Sciatic nerve (tissue), 2 donors: ENCODE data around the gene CDH19. TPM values are rescaled to one million over a fixed set of nuclear protein-coding genes. Genes with fewer than 3 reads are reported as not detected.
"Not testable (repeated sequence)": the region's sequence is repeated elsewhere in the genome, so short reads cannot be mapped to it uniquely, and the experiment has no call there.

ENCODE experiments used
- ATAC-seq: fragments of 200-7000 bp; cut with Tn5 transposase; one replicate; pipeline ENCODE4 v1.9.1; 2020; ENCODE audit warnings: mild to moderate bottlenecking, moderate library complexity
- DNase-seq: peaks from one replicate; pipeline ENCODE4 v3.0.0-alpha.2; 2020; ENCODE audit warnings: low spot score
- intact Hi-C: fragments of 100-400 bp; cut with DNase I; formaldehyde crosslinking; loops from one replicate; pipeline ENCODE4 v1.14.2; 2022
- total RNA-seq: library from RNA; stranded (reverse); fragmentation: NEBNext Ultra II Directional; extraction: Animal tissue kit (Norgen Biotek cat#: 25700); gene quantifications from one replicate; pipeline ENCODE4 v1.2.1, GENCODE V29; 2021
- donor health status: DM: no; HTN: no; CAD: no.
- donor health status: DM: no; HTN: no; CAD: no.

The CDH19 gene
- total RNA-seq, 1 donor from 2014 or later, result 160 TPM

GRCh38 chr18:66506178-66506577 is 97.7 kb downstream of the CDH19 start:
- DNase-seq, result no peak
- ATAC-seq, result no peak
- intact Hi-C loops, result no loop called here

GRCh38 chr18:66497351-66497750 is 106.5 kb downstream of the CDH19 start:
- ATAC-seq, result no peak
- DNase-seq, result no peak
- intact Hi-C loops, result no loop called here

- ATAC-seq (no peak), DNase-seq (peak; percentile 60)
- intact Hi-C loops, result no loop called here
Measured at GRCh38 chr18:66495844-66496243, 108.0 kb downstream of the CDH19 start.

DNA sequence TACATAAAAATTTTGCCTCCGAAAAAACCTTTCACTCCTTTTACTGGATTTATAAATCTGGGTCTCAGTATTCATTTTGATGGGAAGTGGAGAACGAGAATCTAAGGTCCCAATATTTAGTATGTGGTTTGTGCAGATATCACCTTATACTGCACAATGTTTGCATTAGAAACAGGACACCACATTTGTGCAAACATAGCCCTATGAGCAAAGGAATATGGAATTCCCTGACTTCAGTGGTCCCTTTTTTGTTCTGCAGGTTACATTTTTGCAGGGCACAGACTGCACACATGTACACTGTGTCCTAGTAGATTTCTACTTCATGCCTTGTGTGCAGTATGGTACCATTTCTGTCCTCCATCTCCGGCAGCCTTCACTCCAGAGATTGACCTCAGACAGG is 130.0 kb downstream of the CDH19 start:
- DNase-seq (no peak), ATAC-seq (no peak)
- intact Hi-C loops, result no loop called here

DNA sequence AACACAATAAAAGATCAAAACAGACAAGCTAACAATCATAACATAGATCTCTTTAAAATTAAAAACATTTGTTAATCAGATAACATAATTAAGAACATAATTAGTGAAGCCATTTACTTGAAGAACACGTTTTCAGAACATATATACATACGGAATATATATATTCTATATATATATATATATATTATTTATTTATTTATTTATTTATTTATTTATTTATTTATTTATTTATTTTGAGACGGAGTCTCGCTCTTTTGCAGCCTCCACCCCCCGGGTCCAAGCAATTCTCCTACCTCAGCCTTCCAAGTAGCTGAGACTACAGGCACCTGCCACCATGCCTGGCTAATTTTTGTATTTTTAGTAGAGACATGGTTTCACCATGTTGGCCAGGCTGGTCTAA is 137.7 kb downstream of the CDH19 start:
- ATAC-seq, DNase-seq, intact Hi-C loops: not testable (repeated sequence)

- intact Hi-C loops, result no loop called here
- DNase-seq (no peak), ATAC-seq (no peak)
Measured at GRCh38 chr18:66461344-66461743, 142.5 kb downstream of the CDH19 start.

DNA sequence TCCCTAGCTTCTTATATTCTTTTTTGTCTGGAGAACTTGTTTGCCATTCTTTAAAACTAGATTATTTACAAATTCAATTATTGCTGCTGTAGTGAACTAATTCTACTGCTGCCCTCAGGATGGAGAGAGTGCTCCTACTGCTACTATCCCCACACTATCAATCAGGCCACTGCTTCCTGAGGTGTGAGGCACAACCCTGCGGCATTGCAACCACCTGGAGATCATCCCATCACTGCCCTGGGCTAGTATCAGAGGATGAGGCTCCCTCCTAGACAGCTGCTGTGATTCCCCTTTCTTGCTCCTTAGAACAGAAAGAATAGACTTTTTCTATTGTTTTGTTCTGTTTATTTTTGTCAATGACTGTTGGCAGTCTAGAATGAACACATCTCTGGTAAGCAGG is 146.6 kb downstream of the CDH19 start:
- ATAC-seq (no peak), DNase-seq (no peak)
- intact Hi-C loops, result no loop called here
